ENCODE measurements around the gene PEMT. TPM values are rescaled to one million over a fixed set of nuclear protein-coding genes. Genes with fewer than 3 reads are reported as not detected.
A peak's percentile ranks its signal among the peaks of the same experiment; 100 is the strongest.
"Not testable (repeated sequence)": the region's sequence is repeated elsewhere in the genome, so short reads cannot be mapped to it uniquely, and the experiment has no call there.

The PEMT gene
- total RNA-seq, 1 experiment from 2014 or later = 18.9 TPM

DNA sequence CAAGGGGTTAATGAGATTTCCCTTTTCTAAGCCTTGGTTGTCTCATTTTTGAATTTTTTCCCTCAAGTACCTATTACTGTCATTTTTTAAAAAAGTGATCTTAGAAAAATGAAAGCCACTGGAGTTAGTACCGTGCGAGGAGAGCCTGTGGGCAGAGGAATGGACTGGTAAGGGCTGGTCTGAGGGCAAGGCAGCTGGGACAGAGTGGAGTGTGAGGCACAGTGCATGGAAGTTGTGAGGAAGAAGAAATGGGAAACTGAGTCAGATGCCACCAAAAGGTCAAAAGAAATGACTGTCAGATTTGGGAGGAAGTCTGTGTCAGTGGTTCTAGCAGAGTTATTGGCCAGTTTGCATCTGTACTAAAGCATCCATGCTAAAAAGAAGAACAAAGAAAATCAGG, 103.5 kb downstream of the PEMT start:
- no peak for DNase-seq (ENCODE audit: low read depth)
- in situ Hi-C loops (cut with HindIII; ENCODE audit: low pct_unique_long_range_greater_than_20kb, low sequenced_read_pairs) = no loop called here

DNA sequence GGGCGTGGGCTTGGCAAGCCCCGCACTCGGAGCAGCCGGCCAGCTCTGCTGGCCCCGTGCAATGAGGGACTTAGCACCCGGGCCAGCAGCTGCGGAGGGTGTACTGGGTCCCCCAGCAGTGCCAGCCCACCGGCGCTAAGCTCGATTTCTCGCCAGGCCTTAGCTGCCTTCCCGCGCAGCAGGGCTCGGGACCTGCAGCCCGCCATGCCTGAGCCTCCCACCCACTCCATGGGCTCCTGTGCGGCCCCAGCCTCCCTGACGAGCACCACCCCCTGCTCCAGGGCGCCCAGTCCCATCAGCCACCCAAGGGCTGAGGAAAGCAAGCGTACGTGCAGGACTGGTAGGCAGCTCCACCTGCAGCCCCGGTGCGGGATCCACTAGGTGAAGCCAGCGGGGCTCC, 105.1 kb downstream of the PEMT start:
- in situ Hi-C loops (cut with HindIII; ENCODE audit: low pct_unique_long_range_greater_than_20kb, low sequenced_read_pairs); DNase-seq (ENCODE audit: low read depth): not testable (repeated sequence)

DNA sequence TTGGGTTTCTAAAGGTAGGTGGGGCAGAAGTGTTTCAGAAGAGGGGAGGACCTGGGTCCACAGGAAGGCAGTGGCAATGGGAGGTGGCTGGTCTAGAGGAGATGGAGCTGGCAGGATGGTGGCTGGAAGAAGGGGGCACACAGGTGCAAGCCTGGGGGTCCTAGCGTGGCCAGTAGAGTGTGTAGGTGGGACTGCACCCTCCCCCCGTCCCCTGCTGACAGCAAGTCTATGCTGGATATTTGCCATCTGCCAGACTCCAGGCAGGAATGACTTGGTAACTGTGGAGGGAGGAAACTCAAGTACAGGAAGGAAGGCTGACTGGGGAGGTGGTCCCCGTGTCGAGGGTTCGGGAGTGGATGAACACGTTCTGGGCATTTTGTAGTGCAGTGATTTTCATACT, 106.1 kb downstream of the PEMT start:
- DNase-seq (ENCODE audit: low read depth) = no peak
- in situ Hi-C loops (cut with HindIII; ENCODE audit: low pct_unique_long_range_greater_than_20kb, low sequenced_read_pairs) = no loop called here

DNA sequence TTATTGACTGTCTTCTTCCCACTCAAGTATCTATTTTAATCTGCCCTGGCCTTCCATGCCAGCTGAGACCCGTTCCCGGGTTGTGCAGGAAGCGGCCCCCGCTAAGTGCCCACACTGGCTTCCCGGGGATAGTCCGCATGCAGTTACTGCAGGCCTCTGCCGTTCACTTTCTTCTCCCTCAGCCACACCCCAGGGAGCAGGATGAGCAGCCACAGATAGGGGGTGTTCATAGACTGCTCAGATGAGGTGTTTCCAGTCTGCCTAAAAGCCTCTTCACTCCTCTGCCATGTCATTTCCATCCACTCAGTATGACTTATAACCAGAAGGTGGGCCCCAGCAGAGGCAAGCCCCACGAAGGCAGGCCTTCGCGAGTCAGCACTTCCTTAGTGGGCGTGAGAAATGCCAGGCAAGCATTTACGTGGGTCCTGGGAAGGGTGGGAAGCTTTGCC, 107.0 kb downstream of the PEMT start:
- in situ Hi-C loops (cut with HindIII; ENCODE audit: low pct_unique_long_range_greater_than_20kb, low sequenced_read_pairs) = no loop called here
- DNase-seq (ENCODE audit: low read depth) = no peak

DNA sequence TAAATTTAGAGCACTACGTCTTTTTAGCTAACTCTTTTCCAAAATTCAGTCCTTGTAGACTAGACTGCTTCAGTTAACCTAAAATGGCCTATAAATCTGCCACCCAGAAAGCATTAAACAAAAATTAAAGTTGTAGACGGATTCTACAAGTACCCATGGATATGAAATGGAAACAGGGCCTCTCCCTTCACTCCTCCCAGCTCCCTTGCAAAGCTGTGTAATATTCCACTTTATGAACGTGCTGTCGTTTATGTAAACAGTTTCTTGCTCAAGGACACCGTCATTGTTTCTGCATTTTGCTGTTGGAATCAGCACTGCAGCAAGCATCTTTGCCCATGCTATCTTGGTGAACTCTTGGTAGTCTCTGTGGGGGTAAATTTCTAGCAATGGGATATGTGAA, 109.6 kb downstream of the PEMT start:
- in situ Hi-C loops (cut with HindIII; ENCODE audit: low pct_unique_long_range_greater_than_20kb, low sequenced_read_pairs) = no loop called here
- DNase-seq (ENCODE audit: low read depth) = no peak

DNA sequence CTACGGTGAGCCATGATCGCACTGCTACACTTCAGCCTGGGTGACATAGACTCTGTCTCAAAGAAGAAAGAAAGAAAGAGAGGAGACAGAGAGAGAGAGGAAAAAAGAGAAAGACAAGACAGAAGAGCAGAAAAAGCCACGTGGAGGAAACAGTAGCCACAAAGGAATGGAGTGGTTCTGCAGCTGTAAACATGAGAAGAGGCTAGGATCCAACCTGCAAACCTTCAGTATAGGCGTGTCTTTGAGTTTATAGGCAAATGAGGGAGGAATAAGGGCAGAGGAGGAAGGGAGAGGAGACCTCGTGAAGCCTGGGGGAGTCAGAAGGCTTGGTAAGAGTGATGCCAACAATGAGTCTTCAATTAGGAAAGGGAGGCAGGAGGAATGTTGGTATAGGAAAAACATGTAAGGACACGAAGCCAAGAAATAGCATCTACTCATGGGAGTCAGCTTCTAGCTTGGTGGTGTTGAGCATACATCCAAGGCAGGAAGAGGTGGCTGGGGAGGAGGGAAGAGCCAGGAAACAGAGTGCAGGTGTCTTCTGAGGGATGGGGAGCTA, 110.8 kb downstream of the PEMT start:
- no peak for DNase-seq (ENCODE audit: low read depth)
- in situ Hi-C loops (cut with HindIII; ENCODE audit: low pct_unique_long_range_greater_than_20kb, low sequenced_read_pairs) = no loop called here

DNA sequence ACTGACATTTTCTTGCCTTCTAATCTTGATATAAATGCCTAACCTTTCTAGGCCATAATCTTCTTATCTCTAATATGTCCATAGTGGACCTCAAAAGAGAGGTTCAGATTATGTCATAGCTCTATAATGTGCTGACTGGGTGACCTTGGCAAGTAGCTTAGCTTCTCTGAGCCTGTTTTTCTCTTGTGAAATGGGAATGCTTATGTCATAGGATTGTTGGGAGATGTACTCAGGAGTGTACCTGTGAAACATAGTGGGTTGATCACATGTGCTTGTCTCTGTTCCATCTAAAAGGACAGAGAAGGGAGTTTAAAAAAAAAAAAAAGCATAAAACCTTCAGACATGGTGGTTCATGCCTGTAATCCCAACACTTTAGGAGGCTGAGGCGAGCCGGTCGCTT, 112.3 kb downstream of the PEMT start:
- in situ Hi-C loops (cut with HindIII; ENCODE audit: low pct_unique_long_range_greater_than_20kb, low sequenced_read_pairs) = no loop called here
- no peak for DNase-seq (ENCODE audit: low read depth)

DNA sequence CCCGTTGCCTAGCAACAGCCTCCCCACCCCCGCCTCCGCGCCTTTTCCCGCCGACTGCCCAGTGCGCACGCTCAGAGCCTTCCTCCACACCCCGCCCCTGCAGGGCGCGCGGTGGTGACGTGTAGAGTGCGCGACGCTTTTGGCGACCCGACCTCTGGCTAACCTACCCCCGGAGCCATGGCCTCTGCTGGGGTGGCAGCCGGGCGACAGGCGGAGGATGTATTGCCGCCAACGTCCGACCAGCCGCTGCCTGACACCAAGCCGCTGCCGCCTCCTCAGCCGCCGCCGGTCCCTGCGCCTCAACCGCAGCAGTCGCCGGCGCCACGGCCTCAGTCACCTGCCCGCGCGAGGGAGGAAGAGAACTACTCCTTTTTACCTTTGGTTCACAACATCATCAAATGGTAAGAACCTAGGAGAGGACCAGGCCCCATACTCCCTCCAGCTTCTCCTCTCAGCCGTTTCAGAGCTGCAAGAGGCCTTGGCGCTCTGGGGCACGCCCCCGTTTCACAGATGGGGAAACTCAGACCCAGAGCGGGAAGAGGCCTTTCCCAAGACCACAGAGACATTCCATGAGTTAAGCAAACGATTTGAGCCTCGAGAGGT, 114.5 kb downstream of the PEMT start, which contains the start of gene MED9:
Gene MED9, plus strand, starts transcription at position 136 of the 603 bp plus-strand sequence. Its CDS starts 42 bp downstream, at position 178.
- in situ Hi-C loops (cut with HindIII; ENCODE audit: low pct_unique_long_range_greater_than_20kb, low sequenced_read_pairs) = no loop called here
- DNase-seq (ENCODE audit: low read depth) = peak; percentile 73

DNA sequence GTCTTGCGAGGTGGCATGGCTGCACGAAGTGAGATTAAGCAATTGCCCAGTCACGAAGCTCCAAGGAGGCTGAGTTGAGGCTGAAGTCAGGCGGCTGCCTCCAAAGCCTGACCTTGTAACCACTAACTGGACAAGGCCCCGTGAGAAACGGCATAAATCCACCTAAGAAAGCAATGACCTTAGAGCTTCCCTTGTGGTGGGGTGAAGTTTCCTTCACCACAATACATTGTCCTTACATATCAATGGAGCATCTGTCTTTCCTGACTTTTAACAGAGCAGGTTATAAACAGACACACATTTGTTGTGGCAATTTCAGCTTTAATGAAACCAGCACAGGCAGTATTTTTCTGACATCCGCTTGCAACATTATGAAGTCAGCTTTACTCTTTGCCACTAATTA, 117.2 kb downstream of the PEMT start:
- no peak for DNase-seq (ENCODE audit: low read depth)
- in situ Hi-C loops (cut with HindIII; ENCODE audit: low pct_unique_long_range_greater_than_20kb, low sequenced_read_pairs) = no loop called here

DNA sequence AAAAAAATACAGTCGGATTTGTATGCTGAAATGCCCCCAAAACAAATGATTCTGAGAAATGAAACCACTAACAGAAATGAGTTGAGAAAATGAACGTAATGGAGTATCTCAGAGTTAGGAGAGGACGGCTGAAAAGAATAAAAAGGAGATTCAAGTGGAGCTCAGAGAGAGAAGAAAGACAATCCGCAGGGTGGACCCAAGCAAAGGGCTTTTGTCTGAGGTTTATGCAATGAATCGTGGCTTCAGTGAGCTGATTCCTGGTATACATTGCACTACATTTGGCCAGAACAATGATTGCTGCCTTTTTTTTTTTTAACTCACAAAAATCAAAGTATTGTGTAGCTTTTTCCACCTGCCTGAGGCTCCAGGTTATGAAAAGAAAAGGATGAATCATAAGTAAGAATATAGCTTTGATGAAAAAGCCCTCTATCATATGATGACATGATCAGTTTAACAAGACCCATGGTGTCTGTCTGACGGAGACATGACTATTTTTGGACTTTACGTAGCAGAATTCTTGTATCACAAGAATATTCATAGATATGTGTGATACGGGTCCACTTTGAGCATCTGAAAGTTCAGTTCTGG, 119.1 kb downstream of the PEMT start:
- no peak for DNase-seq (ENCODE audit: low read depth)
- in situ Hi-C loops (cut with HindIII; ENCODE audit: low pct_unique_long_range_greater_than_20kb, low sequenced_read_pairs) = no loop called here

DNA sequence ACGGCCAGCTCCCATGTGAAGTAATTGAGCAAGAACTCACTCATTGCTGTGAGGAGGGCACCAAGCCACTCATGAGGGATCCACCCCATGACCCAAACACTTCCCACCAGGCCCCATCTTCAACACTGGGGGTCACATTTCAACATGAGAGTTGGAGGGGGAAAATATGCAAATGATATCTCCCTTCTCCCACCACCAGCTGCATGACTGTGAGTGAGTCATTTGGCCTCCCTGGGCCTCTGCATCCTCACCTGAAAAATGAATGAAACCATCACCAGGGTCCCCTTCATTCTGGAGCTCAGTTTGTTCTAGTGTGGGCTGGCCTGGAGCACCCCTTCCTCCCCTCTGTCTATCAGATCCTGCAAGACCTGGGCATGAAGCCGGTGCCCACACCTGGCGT, 121.5 kb downstream of the PEMT start:
- in situ Hi-C loops (cut with HindIII; ENCODE audit: low pct_unique_long_range_greater_than_20kb, low sequenced_read_pairs) = loop anchor here (10.0 kb wide), 1 partner anchor 95 kb away; no protein-coding TSS in a partner anchor
- no peak for DNase-seq (ENCODE audit: low read depth)

DNA sequence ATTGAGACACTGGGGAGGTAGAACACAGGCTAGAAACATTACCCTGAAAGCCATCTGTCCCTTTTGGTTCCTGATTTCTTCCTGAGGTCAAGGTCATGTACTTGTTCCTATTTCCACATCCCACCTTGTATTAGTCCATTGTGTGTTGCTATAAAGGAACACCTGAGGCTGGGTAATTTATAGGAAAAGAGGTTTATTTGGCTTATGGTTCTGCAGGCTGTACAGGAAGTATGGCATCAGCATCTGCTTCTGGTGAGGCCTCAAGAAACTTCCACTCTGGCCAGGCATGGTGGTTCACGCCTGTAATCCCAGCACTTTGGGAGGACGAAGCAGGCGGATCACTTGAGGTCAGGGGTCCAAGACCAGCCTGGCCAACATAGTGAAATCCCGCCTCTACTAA, 122.2 kb downstream of the PEMT start:
- in situ Hi-C loops (cut with HindIII; ENCODE audit: low pct_unique_long_range_greater_than_20kb, low sequenced_read_pairs) = loop anchor here (10.0 kb wide), 1 partner anchor 95 kb away; no protein-coding TSS in a partner anchor
- DNase-seq (ENCODE audit: low read depth) = no peak

DNA sequence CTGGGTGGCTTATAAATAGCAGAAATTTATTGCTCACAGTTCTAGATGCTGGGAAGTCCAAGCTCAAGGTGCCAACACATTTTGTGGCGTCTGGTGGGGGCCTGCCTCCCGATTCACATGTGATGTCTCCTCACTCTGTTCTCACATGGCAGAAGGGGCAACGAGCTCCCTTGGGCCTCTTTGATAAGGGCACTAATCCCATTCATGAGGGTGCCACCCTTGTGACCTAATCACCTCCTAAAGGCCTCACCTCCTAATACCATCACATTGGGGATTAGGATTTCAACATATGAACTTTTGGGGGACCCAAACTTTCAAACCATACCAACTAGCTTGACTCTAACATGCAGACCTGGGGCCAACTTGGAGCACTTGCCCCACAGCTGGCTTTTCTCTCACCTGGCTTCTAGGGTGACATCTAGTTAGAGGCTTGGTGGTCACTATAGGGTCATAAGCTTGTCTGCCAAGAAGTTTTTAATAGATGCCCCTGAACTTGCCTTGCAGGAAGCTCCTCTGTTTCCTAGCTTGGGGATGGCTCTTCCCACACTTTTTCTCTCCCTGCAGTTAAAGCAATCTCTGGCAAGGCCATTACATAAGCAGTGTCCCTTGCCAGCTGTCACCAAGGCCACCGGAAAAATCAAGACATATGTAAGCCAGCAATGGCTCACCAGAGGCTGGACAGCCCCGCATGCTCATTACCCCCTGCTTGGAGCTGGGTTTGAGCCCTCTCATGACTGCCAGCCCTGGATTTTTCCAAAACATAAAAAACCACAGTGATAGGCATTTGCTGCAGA, 123.1 kb downstream of the PEMT start:
- DNase-seq (ENCODE audit: low read depth) = no peak
- in situ Hi-C loops (cut with HindIII; ENCODE audit: low pct_unique_long_range_greater_than_20kb, low sequenced_read_pairs) = loop anchor here (10.0 kb wide), 1 partner anchor 94 kb away; no protein-coding TSS in a partner anchor

DNA sequence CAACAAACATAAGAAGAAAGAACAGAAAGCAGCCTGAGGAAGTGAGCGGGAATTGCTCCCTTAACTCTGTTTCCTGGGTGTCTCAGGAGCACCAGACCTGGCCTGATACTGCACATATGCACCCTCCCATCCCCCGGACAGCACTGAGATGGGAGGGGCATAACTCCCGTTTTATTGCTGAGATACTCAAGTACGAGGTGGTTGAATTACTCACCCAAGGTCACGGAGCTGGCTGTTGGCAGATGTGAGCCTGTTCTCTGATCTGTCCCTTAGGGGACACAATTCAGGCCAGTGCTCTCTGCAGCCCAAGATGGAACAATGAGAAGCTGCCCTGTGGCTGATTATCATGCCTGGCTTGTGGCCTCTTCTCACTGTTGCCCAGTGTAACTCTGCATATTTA, 123.8 kb downstream of the PEMT start:
- in situ Hi-C loops (cut with HindIII; ENCODE audit: low pct_unique_long_range_greater_than_20kb, low sequenced_read_pairs) = loop anchor here (10.0 kb wide), 1 partner anchor 93 kb away; no protein-coding TSS in a partner anchor
- DNase-seq (ENCODE audit: low read depth) = no peak

DNA sequence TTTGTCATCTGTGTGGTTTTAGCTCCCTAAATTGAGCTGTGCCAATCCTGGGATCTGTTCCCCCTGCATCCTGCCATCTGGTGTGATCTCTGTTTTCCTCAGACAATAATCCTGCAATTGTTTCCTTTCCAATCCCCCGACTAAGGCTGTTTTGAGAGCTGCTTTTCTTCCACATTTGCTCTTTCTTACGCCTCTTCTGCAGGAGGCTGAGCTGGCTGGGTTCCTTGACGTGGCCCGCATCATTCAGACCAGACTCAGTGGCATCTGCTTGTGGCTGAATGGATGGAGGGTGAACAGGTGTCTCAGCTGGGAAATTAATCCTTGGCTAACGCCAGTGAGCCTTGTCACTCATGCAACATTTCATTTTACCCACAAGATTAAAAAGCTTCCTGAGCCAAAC, 124.5 kb downstream of the PEMT start:
- in situ Hi-C loops (cut with HindIII; ENCODE audit: low pct_unique_long_range_greater_than_20kb, low sequenced_read_pairs) = loop anchor here (10.0 kb wide), 1 partner anchor 92 kb away; no protein-coding TSS in a partner anchor

DNA sequence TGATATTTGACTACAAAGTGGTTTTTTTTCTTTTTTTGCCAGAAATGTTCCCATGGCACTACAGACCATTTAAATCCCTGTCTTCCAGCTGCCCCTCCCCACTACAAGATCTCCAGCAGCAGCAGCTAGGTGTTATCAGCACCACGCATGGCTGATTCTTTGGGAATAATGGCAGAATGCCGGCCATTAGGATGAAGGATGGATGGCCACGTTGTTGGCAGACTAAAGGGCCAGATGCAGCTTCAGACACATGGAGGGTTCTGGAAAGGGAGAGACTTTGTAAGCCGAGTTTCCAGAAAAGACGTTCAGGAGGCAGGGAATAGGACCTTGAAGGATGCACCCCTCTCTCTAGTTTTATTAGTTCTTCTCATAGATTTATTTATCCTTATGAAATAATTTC, 125.0 kb downstream of the PEMT start:
- in situ Hi-C loops (cut with HindIII; ENCODE audit: low pct_unique_long_range_greater_than_20kb, low sequenced_read_pairs) = loop anchor here (10.0 kb wide), 1 partner anchor 92 kb away; no protein-coding TSS in a partner anchor
- no peak for DNase-seq (ENCODE audit: low read depth)

More for the DNA sequence above, 124.5 kb downstream of the PEMT start:
- DNase-seq (ENCODE audit: low read depth) = no peak

DNA sequence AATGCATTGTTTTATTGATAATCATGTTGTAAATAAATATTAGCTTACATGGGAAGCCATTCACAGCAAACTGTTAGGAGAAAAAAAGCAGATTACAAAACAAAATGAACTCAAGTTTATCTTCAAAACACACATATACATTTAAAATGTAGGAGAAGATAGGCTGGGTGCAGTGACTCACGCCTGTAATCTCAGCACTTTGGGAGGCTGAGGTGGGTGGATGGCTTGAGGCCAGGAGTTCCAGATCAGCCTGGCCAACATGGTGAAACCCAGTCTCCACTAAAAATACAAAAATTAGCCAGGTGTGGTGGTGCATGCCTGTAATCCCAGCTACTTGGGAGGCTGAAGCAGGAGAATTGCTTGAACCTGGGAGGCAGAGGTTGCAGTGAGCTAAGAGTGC, 125.6 kb downstream of the PEMT start:
- not testable (repeated sequence) for DNase-seq (ENCODE audit: low read depth)
- in situ Hi-C loops (cut with HindIII; ENCODE audit: low pct_unique_long_range_greater_than_20kb, low sequenced_read_pairs) = loop anchor here (10.0 kb wide), 1 partner anchor 91 kb away; no protein-coding TSS in a partner anchor

DNA sequence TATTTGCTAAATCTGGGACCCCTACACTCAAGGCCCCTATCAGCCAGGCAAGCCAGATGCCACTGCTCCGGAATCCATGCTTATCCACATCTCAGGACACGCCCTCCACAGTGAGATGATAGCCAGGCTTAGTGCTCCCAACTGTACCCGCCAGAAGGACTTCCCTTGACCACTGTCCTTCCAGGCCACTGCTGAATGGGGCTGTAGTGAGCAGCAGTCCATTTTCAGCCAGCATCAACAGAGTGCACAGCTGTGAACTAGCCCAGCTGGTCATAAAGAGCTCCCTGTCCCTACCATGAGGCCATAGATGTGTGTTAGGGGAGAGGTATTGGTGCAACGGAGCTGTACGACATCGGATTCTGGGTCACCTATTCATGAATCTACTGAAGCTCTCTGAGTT, 127.7 kb downstream of the PEMT start:
- no peak for DNase-seq (ENCODE audit: low read depth)
- in situ Hi-C loops (cut with HindIII; ENCODE audit: low pct_unique_long_range_greater_than_20kb, low sequenced_read_pairs) = loop anchor here (10.0 kb wide), 1 partner anchor 89 kb away; no protein-coding TSS in a partner anchor
